Fibroblast of lung (primary cell): ENCODE results near the gene CPEB4.

Experiments used
- EZH2 ChIP-seq: IDR thresholded peaks from 2 replicates; pipeline ENCODE4 v1.5.1; 2012; ENCODE audit warnings: low read length, control low read depth, mild to moderate bottlenecking; ENCODE audit errors: missing control alignments
- TF ChIP-seq, protein P1 (sequence below), 2 donors: IDR thresholded peaks in 1 of 2; conservative IDR thresholded peaks in 1 of 2; 1 replicate in 1 of 2; 2 replicates in 1 of 2; pipeline ENCODE4 v1.5.1; 2011 to 2012; ENCODE audit warnings: low read length in 2 of 2, control low read depth in 1 of 2, inconsistent platforms in 1 of 2, low read depth in 1 of 2, mild to moderate bottlenecking in 1 of 2

DNA sequence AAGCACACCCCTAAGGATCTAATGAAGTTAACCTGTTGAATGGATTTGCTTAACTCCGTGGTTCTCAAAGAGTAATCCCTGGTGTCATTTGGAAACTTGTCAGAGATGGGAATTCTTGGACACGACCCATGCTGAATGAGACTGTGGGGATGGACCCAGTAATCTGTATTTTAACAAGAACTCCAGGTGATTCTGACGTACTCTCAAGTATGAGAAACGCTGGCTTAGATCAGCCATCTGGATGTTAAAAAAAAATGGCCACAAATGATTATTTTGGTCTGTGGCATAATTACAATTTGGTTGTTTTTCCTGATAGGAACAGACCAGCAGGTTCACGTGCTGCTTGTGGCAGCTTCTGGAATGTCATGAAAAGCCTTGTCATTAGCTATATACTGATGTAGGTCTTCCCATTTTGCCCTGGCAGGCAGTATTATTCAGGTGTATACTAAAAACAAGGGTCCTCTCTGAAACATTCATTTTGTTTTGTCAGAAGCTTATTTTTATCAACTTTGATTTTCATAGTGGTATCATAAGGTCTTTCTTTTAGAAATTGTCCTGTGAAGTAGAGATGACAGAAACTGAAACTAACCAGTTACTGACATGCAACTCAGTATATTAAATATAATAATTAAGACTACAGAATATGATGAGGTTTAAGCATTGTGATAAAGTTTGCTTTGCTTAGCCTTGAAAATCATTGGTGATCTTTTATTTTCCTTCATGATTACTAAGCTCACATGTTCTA lies 15.4 kb downstream of the CPEB4 start:
- TF ChIP-seq, protein P1, sequence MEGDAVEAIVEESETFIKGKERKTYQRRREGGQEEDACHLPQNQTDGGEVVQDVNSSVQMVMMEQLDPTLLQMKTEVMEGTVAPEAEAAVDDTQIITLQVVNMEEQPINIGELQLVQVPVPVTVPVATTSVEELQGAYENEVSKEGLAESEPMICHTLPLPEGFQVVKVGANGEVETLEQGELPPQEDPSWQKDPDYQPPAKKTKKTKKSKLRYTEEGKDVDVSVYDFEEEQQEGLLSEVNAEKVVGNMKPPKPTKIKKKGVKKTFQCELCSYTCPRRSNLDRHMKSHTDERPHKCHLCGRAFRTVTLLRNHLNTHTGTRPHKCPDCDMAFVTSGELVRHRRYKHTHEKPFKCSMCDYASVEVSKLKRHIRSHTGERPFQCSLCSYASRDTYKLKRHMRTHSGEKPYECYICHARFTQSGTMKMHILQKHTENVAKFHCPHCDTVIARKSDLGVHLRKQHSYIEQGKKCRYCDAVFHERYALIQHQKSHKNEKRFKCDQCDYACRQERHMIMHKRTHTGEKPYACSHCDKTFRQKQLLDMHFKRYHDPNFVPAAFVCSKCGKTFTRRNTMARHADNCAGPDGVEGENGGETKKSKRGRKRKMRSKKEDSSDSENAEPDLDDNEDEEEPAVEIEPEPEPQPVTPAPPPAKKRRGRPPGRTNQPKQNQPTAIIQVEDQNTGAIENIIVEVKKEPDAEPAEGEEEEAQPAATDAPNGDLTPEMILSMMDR (conservative IDR thresholded peaks at IDR 0.05 in 1 of 2, IDR thresholded peaks at IDR 0.05 in 1 of 2; ENCODE audit: low read depth in 1 of 2, low read length in 2 of 2), result no peak
- no peak for TF ChIP-seq EZH2
